ENCODE data around the gene MAIP1. TPM values are rescaled to one million over a fixed set of nuclear protein-coding genes. Genes with fewer than 3 reads are reported as not detected.

The MAIP1 gene
- total and polyA plus RNA-seq, 9 of the 15 experiments (the other 6 are each of a cell fraction or from before 2014, with no cell fraction given), result 3.6 to 30.0 (median 24.5) TPM

GRCh38 chr2:199926806-199927205 is 28.6 kb upstream of the MAIP1 start (continued):
- TF ChIP-seq, protein P1, sequence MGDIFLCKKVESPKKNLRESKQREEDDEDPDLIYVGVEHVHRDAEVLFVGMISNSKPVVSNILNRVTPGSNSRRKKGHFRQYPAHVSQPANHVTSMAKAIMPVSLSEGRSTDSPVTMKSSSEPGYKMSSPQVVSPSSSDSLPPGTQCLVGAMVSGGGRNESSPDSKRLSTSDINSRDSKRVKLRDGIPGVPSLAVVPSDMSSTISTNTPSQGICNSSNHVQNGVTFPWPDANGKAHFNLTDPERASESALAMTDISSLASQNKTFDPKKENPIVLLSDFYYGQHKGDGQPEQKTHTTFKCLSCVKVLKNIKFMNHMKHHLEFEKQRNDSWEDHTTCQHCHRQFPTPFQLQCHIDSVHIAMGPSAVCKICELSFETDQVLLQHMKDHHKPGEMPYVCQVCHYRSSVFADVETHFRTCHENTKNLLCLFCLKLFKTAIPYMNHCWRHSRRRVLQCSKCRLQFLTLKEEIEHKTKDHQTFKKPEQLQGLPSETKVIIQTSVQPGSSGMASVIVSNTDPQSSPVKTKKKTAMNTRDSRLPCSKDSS (IDR thresholded peaks at IDR 0.05; ENCODE audit: low read depth, partially characterized antibody), result no peak
- TF ChIP-seq SMARCA4 (IDR thresholded peaks at IDR 0.05) (no peak), POLR3G (IDR thresholded peaks at IDR 0.05; ENCODE audit: extremely low read depth, insufficient read length, insufficient replicate concordance) (no peak), RCOR1 (IDR thresholded peaks at IDR 0.05; ENCODE audit: borderline replicate concordance in 1 of 2, low read depth in 2 of 2, low read length in 2 of 2) (no peak), HDAC2 (IDR thresholded peaks at IDR 0.05) (no peak), SMARCA5 (IDR thresholded peaks at IDR 0.05) (no peak)
- TF ChIP-seq, protein P2, sequence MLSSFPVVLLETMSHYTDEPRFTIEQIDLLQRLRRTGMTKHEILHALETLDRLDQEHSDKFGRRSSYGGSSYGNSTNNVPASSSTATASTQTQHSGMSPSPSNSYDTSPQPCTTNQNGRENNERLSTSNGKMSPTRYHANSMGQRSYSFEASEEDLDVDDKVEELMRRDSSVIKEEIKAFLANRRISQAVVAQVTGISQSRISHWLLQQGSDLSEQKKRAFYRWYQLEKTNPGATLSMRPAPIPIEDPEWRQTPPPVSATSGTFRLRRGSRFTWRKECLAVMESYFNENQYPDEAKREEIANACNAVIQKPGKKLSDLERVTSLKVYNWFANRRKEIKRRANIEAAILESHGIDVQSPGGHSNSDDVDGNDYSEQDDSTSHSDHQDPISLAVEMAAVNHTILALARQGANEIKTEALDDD (IDR thresholded peaks at IDR 0.05), result no peak

GRCh38 chr2:199928226-199928625 is 27.2 kb upstream of the MAIP1 start:
- POLR2A ChIA-PET, result no interaction called here
- H3K9me3 ChIP-seq (replicated peaks; ENCODE audit: control insufficient read depth, insufficient read depth, low read depth, low read length), result no peaks in the 10 kb centered on the region
- no peak overlapping the region for H2AFZ ChIP-seq (ENCODE audit: low read depth, low read length)
- no peak overlapping the region for H3K4me3 ChIP-seq
- no peaks in the 10 kb centered on the region for H3K4me1 ChIP-seq (replicated peaks in 1 of 2; ENCODE audit: control insufficient read depth in 2 of 2, insufficient read depth in 2 of 2, low read length in 2 of 2)
- no peaks in the 10 kb centered on the region for H4K20me1 ChIP-seq (replicated peaks; ENCODE audit: control insufficient read depth, insufficient read depth, low read length)
- H3K36me3 ChIP-seq (ENCODE audit: control insufficient read depth, insufficient read depth, low read length), result peaks cover 75% of the 10 kb centered on the region
- H3K27ac ChIP-seq (ENCODE audit: extremely low read depth, low read depth, low read length), result no peak overlapping the region
- ATAC-seq (no peak), FAIRE-seq (no peak), DNase-seq (ENCODE audit: extremely low read depth in 1 of 4, low spot score in 3 of 4) (no peak)
- no peak overlapping the region for H3K9ac ChIP-seq (ENCODE audit: insufficient read depth in 1 of 2, low read depth in 2 of 2, low read length in 2 of 2)
- no peaks in the 10 kb centered on the region for H3K9me1 ChIP-seq (ENCODE audit: control insufficient read depth, insufficient read depth, low read length)
- no peak overlapping the region for H3K4me2 ChIP-seq (ENCODE audit: insufficient read depth, low read length)
- in situ Hi-C loops (cut with MboI) (no loop called here), intact Hi-C loops (cut with micrococcal nuclease) (no loop called here)
- peaks cover 33% of the 10 kb centered on the region for H3K79me2 ChIP-seq (ENCODE audit: control insufficient read depth, insufficient read depth, low read length)
- H3K27me3 ChIP-seq (ENCODE audit: control insufficient read depth in 2 of 2, insufficient read depth in 2 of 2, low read length in 2 of 2), result no peaks in the 10 kb centered on the region
- no TSS peak for BruUV-seq (replicated peaks)
- CTCF ChIA-PET (ENCODE audit: low intra/inter-chr PET ratio), result no interaction called here
- WGBS (ENCODE audit: insufficient coverage, low coverage, missing lambda C conversion rate), result 9% methylated on average over 2 of the region's 2 CpGs
- no peak for TF ChIP-seq POLR2G (IDR thresholded peaks at IDR 0.05; ENCODE audit: low read depth, low read length)
- TF ChIP-seq FUS (optimal IDR thresholded peaks at IDR 0.05; ENCODE audit: low read depth, low read length), result no peak
- no peak for TF ChIP-seq HDAC3 (IDR thresholded peaks at IDR 0.05; ENCODE audit: borderline replicate concordance, partially characterized antibody)
- no peak for TF ChIP-seq BCLAF1 (IDR thresholded peaks at IDR 0.05; ENCODE audit: borderline replicate concordance in 1 of 2, control insufficient read depth in 1 of 2, low read depth in 2 of 2, low read length in 1 of 2)
- TF ChIP-seq HSF4 (CRISPR knock-in tag; IDR thresholded peaks at IDR 0.05; ENCODE audit: borderline replicate concordance), result no peak
- TF ChIP-seq RFX7 (CRISPR knock-in tag; IDR thresholded peaks at IDR 0.05), result no peak
- TF ChIP-seq TAF15 (IDR thresholded peaks at IDR 0.05; ENCODE audit: low read depth, low read length), result no peak
- no peak for TF ChIP-seq NFXL1 (CRISPR knock-in tag; IDR thresholded peaks at IDR 0.05)
- no peak for TF ChIP-seq ZNF695 (CRISPR knock-in tag; IDR thresholded peaks at IDR 0.05)
- no peak for TF ChIP-seq ZNF584 (CRISPR knock-in tag; IDR thresholded peaks at IDR 0.05; ENCODE audit: low read depth)
- TF ChIP-seq NEUROD1 (IDR thresholded peaks at IDR 0.05; ENCODE audit: borderline replicate concordance, low read depth, low read length, partially characterized antibody), result no peak

Data from K562 (cell line).